Measurements from ENCODE around the gene PACS2. TPM values are rescaled to one million over a fixed set of nuclear protein-coding genes. Genes with fewer than 3 reads are reported as not detected.
"Not testable (repeated sequence)": the region's sequence is repeated elsewhere in the genome, so short reads cannot be mapped to it uniquely, and the experiment has no call there.

The PACS2 gene
- total RNA-seq, 1 experiment from 2014 or later, result 33.3 TPM

DNA sequence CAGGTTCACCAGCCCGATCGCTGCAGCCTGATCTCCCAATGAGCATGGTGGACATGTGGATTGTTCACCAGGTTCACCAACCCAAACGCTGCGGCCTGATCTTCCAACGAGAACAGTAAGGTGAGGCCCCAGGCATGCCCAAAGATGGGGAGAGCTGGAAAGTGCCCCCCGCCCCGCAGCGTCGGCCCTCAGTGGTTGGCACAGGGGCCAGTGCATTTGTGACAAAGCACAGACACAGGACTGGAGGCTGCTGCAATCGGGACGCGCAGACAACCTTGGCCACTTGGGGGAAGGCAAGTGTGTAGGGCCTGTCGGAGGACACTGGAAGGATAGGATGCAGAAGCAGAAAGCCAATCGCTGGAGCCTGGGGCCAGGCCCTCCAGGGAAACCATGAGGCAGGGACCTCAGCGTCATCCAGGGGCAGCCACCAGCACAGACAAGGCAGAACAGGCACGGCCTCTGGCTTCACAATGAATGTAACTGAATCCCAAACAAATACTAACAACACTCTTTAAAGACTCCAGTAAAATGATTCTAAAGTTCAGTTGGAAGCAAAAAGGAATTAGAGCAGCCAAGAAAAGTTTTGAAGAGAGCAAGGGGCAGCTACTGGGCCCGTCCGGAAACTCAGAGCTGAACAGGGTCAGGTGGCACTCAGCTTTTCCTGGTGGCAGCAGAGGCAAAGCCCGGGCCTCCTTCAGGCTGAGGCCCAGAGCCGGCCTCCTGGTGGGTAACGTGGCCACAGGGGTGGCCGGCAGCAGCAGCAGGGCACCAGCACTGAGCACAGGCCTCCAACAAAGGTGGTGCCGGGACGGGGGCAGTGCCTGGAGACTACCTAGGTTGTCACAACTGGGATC, 27.1 kb upstream of the PACS2 start:
- no peak for DNase-seq (ENCODE audit: low read depth)

- not testable (repeated sequence) for DNase-seq (ENCODE audit: low read depth)
Observed at GRCh38 chr14:105288936-105289335, 25.6 kb upstream of the PACS2 start.

GRCh38 chr14:105290621-105291346, 23.8 kb upstream of the PACS2 start:
- DNase-seq (ENCODE audit: low read depth), result no peak

DNA sequence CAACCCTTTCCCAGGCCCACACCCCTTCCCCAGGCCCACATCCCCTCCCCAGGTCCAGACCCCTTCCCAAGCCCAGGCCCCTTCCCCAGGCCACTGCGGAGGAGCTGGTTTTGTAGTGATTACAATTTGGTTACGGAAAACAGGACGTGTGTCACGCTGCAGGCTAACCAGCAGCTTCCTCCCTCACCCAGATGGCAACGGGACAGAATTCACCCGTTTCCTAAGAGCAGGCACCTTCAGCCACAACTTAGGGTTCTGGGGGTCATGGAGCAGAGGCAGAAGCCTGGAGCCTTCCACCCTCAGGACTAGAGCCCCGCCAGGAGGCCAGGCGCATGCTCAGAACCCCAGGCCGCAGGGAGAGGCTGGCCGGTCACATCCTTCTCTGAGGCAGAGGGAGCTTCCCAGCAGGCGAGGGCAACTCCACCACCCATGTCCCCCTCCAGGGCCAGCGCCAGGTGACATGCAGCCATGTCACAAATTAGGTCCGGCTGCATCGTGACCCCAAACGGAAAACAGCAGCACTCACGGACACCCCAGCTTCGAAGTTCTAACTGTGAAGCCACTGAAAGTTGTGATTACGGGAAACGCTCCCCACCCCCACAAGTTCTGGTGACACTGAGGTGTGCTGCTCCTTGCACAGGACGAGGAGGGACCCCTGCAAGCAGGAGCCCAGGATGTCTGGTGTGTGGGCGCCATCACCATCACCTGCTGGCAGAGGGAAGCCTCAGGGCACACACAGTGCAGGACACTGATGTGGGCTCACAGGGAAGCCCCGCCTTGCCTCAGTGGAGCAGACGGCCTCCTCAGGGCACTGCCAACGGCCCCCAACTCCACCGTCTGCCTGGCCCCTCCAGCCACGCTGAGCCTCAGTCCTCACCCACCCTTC, 21.5 kb upstream of the PACS2 start:
- no peak for DNase-seq (ENCODE audit: low read depth)

DNA sequence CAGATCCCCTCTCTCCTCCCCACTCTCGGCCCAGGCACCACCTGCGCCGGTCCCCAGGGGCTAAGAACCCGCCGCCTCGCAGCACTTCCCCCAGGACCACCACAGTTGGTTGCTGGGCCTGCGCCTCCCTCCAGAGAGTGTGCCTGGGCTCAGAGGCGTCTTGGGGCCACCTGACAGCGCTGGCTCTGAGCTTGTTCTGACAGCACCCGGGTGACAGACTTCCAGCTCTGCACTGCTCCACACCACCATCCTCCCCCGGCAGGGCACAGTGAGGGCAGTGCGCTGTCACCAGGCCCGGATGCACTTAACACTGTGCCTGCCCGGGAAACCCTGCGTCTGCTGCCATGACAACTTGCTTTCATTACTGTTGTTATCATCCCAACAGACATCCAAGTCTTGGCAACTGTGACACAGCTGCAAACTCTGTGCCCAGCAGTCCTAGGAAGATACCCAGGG, 20.4 kb upstream of the PACS2 start:
- DNase-seq (ENCODE audit: low read depth), result peak; percentile 17

DNA sequence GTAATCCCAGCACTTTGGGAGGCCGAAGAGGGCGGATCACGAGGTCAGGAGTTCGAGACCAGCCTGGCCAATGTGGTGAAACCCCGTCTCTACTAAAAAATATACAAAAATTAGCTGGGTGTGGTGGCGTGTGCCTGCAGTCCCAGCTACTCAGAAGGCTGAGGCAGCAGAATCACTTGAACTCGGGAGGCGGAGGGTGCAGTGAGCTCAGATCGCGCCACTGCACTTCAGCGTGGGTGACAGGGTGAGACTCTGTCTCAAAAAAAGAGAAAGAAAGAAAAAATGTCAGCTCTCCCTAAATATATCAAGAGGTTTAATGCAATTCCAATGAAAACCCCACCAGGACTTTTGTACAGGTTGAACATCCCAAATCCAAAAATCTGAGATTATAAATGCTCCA, 17.2 kb upstream of the PACS2 start:
- not testable (repeated sequence) for DNase-seq (ENCODE audit: low read depth)

DNA sequence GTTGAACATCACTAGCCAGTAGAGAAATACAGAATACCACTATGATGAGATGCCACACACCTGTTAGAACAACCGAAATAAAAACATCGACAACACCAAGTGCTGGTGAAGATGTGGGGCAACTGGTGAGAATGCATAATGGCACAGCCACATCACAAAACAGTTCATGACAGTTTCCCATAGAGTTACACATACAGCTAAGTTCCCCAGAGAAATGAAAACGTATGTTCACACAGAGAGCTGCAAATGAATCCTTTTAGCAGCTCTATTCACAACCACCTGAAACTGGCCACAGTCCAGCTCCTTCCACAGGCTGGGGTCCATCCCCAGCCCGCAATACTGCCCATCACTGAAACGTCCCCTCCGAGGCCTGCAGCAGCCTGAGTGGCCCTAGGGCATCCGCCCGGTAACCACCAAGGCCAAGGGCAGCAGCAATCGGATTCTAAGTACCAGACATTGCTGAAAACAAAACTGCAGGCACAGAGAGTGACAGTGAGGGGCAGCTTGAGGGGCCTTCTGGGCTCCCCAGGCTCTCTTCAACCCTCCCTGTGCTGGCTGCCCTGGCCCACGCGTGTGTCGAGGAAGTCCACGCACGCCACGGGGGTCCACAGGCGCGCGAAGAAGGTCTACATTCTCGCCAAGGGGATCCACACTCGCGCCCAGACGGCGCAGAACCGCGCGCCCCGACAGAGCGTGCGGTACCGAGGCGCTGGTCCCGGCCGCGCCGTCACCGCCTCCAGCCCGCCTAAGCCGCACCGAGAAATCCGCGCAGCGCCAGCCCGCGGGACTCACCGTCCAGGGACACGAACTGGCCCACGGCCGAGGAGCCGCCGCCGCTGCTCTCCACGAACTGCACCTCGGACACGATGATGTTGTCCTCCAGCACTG, 14.7 kb upstream of the PACS2 start:
- DNase-seq (ENCODE audit: low read depth), result no peak

DNA sequence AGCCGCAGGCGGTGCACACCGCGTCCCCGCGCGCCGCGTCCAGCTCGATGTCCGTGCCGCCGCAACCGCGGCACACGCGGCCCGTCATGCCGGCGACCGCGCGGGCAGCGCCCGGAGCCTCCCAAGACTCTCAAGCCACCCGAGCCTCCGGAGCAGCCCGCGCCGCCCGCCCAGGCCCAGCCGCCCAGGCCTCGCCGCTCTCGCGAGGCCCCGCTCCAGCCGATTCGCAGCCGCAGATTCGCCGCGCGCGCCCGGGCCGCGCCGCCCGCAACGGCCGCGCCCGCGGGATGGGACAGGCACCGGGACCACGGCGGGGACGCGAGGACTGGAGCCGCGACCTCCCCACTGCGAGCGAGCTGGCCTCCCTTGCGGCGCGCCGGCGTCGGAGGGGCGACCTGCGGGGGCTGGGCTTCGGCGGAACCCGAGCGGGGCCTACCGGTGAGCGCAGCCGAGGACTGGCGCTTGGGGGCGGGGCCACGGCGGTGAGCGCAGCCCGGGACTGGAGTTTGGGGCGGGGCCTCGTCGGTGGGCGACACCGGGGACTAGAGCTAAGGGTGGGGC, 13.9 kb upstream of the PACS2 start, which contains the start of gene BRF1:
TSS of gene BRF1 (minus strand) at position 460 of the 561 bp plus-strand sequence. CDS start at position 88, 372 bp downstream.
- peak; percentile 82 for DNase-seq (ENCODE audit: low read depth)

DNA sequence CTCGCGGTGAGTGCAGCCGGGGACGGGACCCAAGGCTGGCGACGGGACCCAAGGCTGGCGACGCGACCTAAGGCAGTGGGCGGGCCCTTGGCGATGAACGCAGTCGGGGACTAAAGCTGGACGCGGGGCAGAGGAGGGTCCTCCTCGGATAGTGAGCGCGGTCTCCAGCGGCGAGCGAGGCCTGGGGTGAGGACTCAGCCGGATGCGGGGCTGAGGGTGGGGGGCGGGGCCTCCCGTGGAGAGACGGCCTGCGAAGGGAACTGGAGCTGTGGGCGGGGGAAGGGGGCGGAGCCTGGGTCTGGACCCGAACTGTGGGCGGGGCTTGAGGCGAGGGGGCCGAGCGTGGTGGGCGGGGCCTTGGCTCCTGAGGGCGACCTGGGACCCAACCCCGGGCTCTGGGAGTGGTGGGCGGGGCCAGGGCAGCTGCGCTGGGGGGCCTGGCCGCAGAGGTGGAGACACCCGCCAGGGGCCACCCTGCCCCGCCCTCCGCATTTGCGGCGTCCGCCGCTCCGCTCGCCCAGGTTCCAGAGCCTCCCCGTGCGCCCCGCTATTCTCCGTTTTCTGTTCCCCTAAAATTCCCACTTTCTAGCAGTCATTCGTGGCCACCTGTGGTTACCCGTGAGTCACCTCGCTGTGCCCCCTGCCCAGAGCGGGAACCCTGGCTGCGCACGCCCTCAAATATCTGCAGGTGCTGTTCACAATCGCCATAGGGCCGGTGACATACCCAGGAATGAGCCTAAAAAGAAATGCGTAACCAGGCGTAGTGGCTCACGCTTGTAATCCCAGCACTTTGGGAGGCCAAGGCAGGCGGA, 13.2 kb upstream of the PACS2 start:
- no peak for DNase-seq (ENCODE audit: low read depth)

DNA sequence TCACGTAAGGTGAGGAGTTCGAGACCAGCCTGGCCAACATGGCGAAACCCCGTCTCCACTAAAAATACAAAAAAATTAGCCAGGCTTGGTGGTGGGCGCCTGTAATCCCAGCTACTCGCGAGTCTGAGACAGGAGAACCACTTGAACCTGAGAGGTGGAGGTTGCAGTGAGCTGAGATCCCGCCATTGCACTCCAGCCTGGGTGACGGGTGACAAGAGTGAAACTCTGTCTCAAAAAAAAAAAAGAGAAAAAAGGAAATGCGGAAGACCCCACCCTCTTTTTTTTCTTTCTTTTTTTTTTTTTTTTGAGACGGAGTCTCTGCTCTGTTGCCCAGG, 12.7 kb upstream of the PACS2 start:
- not testable (repeated sequence) for DNase-seq (ENCODE audit: low read depth)

DNA sequence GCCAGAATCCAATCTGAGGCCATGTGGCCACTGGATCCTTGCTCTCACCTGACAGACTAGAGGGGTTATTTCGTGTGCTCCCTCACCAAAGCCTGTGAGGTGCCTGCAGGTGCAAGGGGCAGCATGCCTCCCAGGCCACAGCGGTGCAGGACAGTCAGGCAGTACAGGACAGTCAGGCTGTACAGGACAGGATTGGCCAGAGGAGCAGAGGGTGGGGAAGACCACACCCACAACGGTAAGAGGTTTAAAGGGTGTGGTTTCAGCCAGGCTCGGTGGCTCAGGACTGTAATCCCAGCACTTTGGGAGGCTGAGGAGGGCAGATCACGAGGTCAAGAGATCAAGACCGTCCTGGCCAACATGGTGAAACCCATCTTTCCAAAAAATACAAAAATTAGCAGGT, 10.6 kb upstream of the PACS2 start:
- DNase-seq (ENCODE audit: low read depth), result no peak

DNA sequence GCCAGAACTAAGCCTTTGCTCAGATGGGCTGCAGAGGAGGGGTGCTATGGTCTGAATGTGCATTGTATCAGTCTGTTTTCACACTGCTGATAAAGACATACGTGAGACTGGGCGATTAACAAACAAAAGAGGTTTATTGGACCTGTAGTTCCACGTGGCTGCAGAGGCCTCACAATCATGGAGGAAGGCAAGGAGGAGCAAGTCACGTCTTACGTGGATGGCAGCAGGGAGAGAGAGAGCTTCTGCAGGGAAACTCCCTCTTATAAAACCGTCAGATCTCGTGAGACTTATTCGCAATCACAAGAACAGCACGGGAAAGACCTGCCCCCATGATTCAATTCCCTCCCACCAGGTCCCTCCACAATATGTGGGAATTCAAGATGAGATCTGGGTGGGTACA, 10.0 kb upstream of the PACS2 start:
- no peak for DNase-seq (ENCODE audit: low read depth)

DNA sequence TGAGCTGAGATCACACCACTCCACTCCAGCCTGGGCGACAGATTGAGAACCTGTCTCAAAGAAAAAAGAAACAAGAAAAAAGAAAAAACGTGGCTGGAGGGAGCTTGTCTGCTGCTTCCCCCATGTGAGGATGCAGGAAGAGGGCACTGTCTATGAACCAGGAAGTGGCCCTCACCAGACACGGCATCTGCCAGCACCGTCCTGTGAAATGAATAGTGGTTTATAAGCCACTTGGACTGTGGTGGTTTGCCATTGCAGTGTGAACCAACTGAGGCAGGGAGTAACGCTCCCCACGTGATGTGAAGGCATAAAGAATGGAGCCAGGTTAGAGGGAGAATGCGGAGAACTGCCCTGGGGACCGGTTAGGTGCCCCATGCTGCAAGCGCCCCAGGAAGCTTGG, 9.2 kb upstream of the PACS2 start:
- no peak for DNase-seq (ENCODE audit: low read depth)

GRCh38 chr14:105305791-105306190, 8.8 kb upstream of the PACS2 start:
- no peak for DNase-seq (ENCODE audit: low read depth)

- DNase-seq (ENCODE audit: low read depth), result no peak
Observed at GRCh38 chr14:105307052-105307727, 7.4 kb upstream of the PACS2 start.

DNA sequence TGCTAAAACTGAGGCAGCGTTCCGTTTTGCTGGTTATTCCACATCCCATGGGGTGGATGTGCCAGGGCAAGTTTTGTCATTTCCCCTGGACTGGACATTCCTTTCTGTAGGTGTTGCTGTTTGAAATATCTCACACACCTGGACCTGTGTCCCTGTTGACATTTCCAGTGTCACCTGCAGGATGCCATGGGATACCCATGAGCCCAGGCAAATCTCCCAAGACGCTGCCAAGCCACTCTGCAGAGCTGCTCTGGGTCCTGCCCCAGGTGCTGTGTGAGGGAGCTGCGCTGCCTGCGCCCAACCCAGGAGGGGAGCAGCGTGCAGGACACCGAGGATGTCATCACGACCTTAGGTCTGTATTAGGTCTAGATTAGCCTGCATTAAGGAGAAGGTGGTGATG, 5.2 kb upstream of the PACS2 start:
- no peak for DNase-seq (ENCODE audit: low read depth)

- DNase-seq (ENCODE audit: low read depth), result no peak
Observed at GRCh38 chr14:105311838-105312237, 2.7 kb upstream of the PACS2 start.

DNA sequence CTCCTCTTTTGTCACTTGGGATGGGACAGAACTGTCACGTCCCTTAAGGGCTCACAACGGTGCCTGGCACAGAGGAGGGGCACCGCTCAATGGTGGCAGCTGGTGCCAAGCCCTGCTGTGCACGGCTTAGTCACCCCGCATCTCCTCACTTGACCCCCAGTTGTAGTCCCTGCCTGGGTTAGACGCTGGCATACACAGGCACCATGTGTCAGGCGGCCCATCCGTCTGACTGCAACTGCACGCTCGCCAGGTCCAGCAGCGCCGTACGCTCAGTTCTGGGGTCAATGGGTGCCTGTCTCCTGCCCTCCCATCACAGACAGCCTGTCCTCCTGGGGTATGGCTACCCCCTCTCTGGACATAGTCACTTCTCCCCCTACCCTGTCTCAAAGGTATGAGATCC, 1.6 kb upstream of the PACS2 start:
- no peak for DNase-seq (ENCODE audit: low read depth)

All from HT1080 (cell line).